ENCODE data around the gene CCDC201.
A peak's percentile ranks its signal among the peaks of the same experiment; 100 is the strongest.
"Not testable (repeated sequence)": the region's sequence is repeated elsewhere in the genome, so short reads cannot be mapped to it uniquely, and the experiment has no call there.

Gene CCDC201

DNA sequence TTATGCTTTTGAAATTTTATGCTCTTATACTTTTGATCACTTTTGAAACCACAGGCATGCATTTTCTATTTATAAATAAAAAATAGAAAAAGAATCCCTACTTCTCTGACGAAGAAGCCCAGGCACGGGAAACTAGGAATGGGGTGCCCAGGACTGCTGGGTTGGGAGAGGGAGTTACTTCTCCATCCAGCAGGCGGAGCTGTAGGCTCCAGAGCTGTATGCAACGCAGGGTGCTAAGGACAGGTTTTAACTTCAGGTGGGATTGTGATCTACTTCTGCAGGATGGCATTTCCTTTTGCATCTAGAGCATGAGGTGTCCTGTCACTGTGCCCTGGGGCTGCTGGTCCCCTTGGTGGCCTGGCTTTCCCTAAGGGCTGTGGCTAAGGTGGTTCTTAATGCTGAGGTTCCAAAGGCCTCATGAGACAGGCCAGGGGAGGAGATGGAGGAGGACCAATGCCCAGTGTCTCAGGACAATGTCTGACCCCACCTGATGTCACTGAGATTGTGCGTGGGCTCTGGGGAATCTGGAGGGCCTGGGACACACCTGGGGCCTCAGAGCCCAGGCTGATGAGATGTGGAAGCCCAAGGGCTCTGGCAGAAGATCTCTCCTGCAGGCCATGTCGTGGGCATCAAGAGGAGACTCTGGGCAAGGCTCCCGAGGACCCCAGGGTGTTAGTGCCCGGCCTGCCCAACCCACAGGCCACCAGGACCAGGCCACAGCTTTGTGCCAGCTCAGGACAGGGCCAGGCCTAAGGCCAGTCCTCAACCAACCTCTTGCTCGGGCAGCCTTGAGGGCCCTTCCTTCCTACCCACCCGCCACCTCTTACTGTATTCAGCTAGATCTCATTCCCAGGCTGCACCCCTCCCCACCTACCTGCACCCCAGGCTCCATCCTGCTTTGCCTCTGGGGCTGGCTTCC lies 507 bp downstream of the CCDC201 start:
- no peak for DNase-seq

GRCh38 chr7:45869426-45869825 lies 3.5 kb downstream of the CCDC201 start:
- no peak for DNase-seq

DNA sequence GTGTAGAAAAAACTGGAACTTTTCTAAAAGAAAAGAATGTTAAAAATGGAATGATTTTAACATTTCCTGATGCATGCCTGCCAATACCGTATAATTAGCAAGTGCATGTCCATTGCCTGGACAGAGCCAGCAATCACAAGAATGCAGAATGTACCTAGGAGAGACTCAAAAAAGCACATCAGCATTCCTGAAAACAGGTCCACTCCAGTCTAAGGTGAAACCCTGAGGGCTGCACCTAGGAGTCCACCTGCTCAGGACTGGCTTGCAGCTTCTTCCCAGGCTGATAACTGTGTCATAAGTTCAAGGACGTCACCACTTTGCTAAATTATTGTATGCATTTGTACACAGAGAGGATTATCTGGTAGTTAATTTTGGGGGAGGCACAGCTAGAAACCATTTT lies 5.4 kb downstream of the CCDC201 start:
- DNase-seq: no peak

GRCh38 chr7:45865594-45866410 lies 7.1 kb downstream of the CCDC201 start:
- DNase-seq: no peak

DNA sequence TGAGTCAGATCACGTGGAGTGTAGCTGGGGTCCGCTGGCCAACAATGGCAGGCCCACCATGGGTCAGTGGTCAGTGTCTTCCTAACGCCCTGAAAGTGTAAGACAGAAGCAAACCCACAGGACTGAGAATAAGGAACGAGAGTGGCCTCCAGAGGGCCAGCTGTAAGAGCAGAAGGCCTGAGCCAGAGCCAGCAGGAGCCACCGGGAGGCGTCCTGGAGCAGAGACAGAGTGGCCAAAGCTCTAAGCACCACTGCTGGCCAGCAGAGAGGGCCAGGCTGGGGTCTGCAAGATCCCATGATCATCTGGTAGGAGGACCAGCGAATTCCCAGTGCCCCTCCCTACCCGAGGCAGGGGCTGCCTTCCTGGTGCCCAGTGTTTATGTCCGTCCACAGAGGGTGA lies 9.2 kb downstream of the CCDC201 start:
- no peak for DNase-seq

DNA sequence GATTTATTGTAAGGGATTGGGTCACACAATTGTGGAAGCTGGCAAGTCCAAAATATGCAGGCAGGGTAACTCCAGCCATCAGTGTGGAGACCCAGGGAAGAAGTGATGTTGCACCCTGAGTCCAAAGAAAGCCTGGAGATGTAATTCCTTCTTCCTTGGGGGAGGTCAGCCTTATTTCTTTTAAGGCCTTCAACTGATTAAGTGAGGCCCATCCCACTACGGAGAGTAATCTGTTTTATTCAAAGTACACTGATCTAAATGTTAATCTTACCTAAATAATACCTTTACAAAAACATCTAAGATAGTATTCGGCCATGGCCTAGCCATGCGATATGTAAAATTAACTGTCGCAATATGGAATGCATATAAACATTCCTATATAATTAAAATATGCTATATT lies 16.0 kb downstream of the CCDC201 start:
- not testable (repeated sequence) for DNase-seq

DNA sequence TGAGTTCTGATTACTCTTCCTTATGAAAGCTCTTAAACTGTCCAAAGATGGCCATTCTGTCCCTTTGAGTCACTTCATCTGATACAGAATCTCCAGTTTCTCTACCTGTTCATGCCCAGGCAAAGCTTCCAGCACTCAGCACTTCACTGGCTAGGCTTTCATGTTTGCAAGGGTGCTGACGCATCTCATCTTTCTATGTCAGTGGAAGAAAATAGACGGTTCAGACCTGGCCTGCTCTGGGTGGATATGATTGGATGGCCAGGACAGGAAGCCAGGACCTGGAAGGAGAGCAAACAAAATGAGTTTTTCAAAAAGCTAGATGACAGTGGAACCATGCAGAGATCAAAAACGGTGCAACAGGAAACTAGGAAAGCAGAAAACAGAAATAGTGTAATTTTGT lies 17.2 kb downstream of the CCDC201 start:
- DNase-seq: peak; percentile 25 to 68

DNA sequence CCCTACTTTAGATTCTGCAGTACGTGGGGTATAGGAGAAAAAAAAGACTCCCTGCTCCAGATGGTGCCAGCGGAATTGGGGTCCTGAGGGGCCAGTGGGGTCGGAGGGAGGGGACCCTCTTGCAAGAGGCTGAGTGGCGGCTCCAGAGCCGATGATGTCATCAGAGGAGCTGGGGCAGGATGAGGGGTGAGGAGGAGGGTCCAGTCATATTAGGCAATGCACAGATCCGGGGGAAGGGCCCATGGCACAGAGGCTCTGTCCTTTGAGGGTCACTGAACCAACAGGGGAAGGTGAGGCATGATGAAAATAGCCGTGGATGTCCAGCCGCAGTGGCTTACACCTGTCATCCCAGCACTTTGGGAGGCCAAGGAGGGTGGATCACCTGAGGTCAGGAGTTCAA lies 19.4 kb downstream of the CCDC201 start:
- not testable (repeated sequence) for DNase-seq

GRCh38 chr7:45852984-45853383 lies 19.9 kb downstream of the CCDC201 start:
- DNase-seq: not testable (repeated sequence)

- not testable (repeated sequence) for DNase-seq
Observed at GRCh38 chr7:45848734-45849133, 24.1 kb downstream of the CCDC201 start.

DNA sequence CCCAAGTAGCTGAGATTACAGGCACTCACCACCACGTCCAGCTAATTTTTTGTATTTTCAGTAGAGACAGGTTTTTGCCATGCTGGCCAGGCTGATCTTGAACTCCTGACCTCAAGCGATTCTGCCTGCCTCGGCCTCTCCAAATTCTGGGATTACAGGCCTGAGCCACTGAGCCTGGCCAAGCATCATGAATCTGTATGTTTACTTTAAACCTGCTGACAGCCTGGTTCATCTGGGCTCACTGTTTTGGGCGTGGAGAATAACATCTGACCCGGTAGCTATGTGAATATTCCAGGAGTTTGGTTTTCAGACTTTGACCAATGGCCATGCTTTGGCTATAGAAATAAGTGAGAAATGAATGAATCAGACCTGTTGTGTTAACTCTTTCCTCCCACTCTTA lies 26.3 kb downstream of the CCDC201 start:
- DNase-seq: not testable (repeated sequence)

DNA sequence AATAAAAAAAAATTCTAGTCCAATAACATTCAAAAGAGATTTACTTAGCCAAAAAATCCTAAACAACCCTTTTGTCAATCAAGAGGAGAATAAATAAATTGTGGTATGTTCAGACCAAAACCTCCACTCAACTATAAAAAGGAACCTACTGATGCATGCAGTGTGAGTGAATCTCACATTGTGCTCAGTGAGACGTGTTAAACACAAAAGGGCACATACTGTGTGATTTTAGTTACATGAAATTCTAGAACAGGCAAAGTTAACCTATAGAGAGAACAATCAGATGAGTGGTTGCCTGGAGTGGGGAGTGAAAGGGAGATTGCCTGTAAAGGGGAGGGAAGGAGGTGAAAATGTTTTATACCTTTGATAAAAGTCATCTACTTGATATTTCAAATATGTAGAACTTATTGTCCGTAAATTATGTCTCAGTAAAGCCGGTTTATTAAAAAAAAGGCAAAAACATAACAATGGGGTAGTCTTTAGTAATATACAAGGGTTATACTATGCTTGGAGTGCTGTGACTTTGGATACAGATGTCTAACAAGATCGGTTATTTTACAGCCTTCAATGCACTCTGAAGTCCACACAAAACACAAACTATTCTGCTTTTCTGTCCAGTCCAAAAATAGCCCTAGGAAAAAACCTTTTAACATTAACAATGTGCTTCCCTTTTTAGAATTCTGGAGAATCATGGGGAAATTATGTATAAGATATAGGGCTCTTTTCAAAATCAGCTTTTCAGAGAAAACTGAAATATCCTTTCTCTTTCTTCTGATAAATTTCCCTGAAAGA lies 30.8 kb downstream of the CCDC201 start:
- peak in 1 of 2 experiments; percentile 14 for DNase-seq

DNA sequence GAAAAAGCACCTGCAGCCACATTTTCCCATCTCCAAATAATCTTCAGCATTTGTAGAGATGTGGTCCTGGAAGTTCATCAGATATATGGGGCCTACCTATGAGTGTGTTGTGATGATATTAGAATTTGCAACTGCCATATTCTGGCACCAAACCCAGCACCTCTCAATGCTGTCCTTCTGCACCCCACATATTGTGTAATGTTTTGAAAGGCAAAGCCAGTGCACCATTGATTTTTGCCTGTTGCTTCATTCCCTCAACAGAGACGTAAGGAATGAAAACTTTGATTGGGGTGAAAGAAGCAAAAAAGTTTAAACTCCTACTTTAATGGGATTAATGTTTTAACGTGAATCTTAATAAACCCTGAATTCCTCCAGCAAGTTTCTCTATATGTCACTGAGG lies 34.0 kb downstream of the CCDC201 start:
- not testable (repeated sequence) for DNase-seq

GRCh38 chr7:45832433-45833177 lies 40.3 kb downstream of the CCDC201 start:
- not testable (repeated sequence) for DNase-seq

DNA sequence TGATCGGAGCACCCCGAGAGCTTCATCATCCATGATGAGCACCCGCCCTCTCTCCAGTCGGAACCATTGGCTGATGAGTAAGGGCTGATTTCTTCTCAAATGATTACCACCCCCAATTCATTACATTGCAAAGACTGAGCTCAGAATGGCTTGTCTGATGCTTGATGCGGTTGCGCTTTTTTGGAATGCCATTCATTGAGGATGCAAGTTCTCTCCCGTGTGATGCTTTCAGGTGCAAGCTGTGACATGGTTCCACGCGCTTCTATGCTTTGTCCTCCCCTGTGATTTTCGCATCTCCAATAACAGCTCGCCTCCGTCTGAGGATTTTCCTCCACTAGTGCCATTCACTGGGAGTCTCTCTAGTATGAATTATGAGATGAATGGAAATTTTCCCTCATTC lies 43.0 kb downstream of the CCDC201 start:
- not testable (repeated sequence) for DNase-seq

GRCh38 chr7:45827731-45828130 lies 45.2 kb downstream of the CCDC201 start:
- DNase-seq: not testable (repeated sequence)

DNA sequence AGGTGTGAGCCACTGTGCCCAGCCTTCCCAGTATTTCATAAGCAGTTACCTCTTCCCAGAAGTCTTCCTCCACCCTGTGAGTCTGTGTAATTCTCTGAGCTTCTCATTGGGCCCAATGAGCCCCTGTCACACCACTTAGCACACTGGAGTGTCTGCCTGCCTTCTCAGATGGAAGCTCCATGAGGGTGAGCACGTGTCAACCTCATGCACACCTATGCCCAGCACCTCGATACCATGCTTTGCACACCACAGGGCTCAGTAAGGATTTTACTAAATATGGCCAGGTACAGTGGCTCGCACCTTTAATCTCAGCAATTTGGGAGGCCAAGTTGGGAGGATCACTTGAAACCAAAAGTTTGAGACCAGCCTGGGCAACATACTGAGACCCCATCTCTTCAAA lies 46.3 kb downstream of the CCDC201 start:
- not testable (repeated sequence) for DNase-seq

GRCh38 chr7:45818763-45819162 lies 54.1 kb downstream of the CCDC201 start:
- DNase-seq: not testable (repeated sequence)

DNA sequence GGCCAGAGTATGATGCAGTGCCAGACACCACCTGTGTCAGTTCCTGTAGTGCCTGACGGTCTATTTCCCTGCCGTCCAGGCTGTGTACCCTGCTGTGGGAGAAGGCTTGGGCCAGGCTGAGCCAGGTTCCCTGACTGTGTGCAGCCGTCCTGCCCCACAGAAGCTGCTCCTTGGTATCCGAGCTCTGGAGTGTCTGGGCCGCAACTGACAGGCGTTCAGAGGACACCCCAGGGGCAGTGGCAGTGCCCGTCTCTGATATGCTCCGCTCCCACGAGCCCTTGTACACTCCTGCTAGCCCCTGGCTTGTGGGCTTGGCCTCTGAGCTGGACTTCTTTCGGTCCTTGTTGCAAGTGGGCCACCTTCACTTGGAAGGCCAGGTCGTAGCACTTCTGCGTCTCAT lies 55.0 kb downstream of the CCDC201 start:
- not testable (repeated sequence) for DNase-seq

DNA sequence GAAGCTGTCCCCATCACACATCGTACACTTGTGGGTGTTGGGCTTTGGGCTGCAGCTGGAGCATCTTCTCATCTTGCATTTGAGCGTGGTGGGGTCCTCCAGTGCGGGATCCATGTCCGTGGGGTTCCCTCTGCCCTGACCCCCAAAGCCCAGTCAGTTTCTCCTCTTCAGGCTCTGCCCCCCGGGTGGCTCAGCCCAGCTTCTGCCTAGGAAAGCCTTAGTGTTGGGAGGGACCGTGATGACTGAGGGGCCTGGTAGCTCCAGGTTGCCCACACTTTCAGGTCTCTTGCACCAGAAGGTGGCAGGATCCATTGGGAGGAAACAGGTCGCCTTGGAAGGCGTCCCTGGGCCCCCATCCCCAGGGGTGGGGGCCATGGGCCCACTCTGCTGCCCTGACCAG lies 55.9 kb downstream of the CCDC201 start:
- not testable (repeated sequence) for DNase-seq

GRCh38 chr7:45814216-45815118 lies 58.4 kb downstream of the CCDC201 start:
- DNase-seq: not testable (repeated sequence)

All from NCI-H2081 (cell line).